SKM-1 treated with dmso at 0.1 percent for 144 hours (cell line): ENCODE results near the gene SYNGR3.
"Not testable (repeated sequence)": the region's sequence is repeated elsewhere in the genome, so short reads cannot be mapped to it uniquely, and the experiment has no call there.

ENCODE experiments used
- DNase-seq: peaks from one replicate; lab custom pipeline; 2025; ENCODE audit not compliant: unreplicated experiment; lab: John Stamatoyannopoulos, UW

The SYNGR3 gene

GRCh38 chr16:1958715-1959268 is 31.0 kb upstream of the SYNGR3 start:
- no peak for DNase-seq

DNA sequence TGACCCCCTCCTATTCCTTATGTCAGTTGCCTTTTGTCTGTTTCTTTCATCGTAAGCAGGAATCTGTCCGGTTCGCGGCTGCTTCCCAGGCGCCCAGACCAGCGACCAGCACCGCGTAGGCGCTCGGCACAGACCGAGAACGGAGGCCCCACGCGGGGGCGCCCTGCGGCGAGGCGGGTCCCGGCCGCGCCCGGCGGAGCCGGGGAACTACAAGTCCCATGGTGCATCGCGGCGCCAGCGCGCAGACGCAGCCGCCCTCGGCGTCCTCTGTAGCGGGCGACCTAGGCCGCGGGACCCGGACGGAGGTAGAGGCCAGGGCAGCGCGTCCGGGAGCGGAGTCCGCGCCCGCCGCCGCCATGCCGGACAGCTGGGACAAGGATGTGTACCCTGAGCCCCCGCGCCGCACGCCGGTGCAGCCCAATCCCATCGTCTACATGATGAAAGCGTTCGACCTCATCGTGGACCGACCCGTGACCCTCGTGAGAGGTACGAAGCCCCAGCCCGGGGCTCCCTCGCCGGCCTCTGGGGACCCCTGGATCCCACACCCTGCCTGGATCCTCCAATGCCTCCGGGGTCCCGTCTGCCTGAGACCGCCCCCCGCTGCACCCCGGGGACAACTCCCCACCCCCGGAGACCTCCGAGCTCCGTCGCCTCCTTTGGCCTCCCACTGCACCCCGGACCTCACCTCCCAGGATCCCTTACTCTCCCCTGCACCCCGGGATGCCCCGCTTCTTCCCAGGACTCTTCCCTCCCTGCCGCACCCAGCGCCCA is 30.3 kb upstream of the SYNGR3 start, which contains the start of gene NDUFB10:
Gene NDUFB10 (plus strand): TSS at position 270 of the 771 bp plus-strand sequence. CDS start 87 bp downstream, at position 357.
- peak; percentile 82 for DNase-seq

DNA sequence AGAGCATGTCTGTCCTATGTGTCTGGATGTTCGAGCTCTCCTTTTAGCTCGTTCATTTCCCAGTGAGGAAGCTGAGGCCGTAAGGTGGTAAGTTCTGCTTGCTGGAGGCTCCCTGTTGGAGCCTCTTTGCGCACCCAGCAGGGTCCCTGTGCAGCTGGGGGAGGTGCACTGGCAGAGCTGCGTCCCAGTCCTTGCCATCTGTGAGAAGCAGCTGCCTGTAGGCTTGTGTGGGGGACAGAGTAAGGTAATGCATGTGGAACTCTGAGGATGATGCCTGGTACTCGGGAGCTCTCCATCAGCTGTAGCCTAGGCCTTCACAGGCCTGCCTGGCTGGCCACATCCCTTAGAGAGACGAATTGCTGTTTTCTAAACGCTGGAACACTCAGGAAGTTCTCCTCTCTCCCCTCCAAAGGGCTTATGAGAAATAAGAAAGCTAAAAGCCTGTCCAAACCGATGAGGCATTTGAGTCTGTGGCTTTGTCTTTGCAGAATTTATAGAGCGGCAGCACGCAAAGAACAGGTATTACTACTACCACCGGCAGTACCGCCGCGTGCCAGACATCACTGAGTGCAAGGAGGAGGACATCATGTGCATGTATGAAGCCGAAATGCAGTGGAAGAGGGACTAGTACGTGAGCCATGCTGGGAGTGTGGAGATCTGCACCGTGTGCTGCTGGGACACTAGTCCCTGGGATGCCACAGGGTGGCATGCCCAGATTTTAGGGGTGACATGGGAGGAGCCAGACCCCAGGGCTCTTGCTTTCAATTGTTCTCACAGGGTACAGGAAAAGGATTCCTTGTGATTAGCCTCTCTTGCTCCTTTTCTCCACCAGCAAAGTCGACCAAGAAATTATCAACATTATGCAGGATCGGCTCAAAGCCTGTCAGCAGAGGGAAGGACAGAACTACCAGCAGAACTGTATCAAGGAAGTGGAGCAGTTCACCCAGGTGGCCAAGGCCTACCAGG is 28.8 kb upstream of the SYNGR3 start:
- DNase-seq, result peak; percentile 29

- DNase-seq, result no peak
These were observed 28.1 kb upstream of the SYNGR3 start for GRCh38 chr16:1961651-1962067.

DNA sequence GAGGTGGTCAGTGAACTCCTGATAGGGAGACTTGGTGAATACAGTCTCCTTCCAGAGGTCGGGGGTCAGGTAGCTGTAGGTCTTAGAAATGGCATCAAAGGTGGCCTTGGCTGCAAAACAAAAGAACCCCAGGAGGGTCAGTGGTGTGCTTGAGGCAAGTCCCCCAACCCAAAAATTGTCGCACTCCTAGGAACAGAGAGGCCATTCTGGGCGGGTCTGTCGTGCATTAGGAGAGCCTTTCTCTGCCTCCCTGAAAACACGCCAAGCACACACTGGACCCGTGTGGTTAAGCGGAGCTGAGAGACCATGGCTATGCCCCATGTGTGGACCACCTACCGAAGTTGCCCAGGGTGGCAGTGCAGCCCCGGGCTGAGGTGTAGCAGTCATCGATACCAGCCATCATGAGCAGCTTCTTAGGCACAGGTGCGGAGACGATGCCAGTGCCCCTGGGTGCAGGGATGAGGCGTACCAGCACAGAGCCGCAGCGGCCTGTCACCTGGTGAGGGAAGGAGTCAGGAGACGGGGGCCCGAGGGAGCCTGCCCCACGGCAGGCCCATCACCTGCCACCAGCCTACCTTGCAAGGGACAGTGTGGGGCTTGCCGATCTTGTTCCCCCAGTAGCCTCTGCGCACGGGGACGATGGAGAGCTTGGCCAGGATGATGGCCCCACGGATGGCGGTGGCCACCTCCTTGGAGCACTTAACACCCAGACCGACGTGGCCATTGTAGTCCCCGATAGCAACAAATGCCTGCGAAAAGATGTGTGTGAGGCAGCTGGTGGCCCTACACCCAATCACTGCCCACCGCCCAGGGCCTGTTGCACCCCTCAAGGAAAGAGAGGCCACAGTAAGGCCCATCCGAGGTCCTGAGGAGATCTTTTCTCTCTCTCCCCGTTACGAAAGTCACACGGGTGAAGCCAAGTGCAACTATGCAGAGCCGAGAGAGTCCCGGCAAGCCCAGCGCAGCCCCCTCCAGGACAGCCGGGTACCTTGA is 27.3 kb upstream of the SYNGR3 start:
- not testable (repeated sequence) for DNase-seq

- DNase-seq, result no peak
These were observed 25.8 kb upstream of the SYNGR3 start for GRCh38 chr16:1963806-1964505.

DNA sequence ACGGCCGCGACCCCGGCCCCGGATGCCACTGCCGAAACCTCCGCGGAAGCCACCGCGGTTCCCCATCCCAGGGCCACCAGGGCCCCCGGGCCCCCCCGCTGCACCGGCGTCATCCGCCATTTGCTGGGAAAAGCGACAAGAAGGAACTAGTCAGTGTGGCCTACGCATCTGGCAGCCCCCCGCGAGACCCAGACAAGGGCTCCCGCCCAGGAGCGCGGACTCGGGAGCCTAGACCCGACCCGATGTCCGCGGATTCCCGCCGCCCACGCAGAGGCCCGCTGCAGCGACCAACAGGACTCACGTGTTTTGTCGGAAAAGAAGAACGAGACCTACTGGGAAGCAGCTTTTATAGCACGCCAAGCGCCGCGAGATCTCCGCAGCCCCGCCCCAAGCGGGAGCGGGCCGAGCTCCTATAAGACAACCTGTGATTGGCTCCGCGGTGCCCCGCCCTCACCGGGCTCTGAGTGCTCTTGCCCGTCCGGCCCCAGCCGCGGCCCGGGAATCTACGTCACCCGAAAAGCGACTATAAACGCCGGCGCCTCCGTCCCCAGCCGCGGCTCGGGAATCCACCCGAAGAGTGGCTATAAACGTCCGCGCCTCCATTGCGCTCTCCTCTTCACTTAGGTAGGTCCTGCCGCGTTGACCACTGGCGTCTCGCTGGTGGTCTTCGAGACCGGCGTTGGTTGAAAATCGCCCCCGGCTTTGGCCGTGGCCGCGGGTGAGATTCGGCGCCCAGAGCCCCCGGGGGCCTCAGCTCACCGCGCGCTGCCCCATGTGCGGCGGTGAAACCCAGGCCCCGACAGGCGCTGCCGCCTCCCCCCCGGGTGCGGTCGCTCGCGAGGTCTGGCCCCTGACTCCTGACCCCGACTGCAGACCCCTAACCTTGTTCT is 25.0 kb upstream of the SYNGR3 start, which contains the start of gene RPS2:
Gene RPS2 (minus strand): TSS at position 321 of the 890 bp plus-strand sequence. CDS start 201 bp downstream, at position 120.
- DNase-seq, result peak; percentile 98

DNA sequence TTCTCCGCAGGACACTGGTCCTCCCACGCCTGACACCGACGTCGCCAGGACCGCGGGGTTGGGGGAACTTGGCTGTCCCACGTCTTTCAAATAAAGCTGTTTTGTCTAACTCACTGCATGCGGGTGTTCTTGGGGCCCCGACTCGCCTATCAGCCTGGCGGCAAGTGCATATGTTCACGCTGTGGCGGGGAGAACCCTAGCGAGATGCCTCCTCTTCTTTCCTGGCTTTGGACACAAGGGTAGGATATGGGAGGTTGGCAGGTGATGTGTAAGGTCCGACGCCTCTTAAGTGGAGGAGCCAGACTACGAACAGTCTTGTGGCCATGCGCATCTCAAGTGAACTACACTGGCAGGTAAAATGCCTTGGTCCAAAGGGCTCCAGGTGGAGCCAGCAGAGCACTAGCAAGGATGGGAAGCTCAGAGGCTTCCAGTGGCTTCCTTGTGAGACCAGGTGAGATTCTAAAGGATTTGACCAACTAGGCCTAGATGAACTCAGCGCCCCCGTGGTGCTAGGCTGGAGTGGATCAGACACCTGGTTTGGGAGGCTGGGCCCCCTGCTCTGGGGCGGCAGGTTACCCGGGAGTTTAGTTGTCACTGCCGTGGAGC is 24.3 kb upstream of the SYNGR3 start:
- DNase-seq, result no peak

DNA sequence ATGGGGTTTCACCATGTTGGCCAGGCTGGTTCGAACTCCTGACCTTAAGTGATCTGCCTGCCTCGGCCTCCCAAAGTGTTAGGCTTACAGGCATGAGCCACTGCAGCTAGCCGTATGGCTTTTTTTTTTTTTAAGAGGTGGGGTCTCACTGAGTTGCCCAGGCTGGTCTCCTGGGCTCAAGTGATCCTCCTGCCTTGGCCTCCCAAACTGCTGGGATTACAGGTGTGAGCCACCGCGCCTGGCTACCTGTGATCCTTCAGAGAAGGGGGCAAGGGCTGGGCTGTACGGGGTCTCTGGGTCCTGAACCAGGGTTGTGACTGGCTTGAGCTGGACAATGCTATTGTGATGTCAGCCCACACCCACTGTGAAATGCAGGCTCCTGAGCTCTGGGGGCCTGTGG is 23.3 kb upstream of the SYNGR3 start, which contains the start of gene RNF151:
Gene RNF151 (plus strand): TSS at position 397 of the 400 bp plus-strand sequence. CDS start 26 bp downstream, outside the sequence.
- DNase-seq, result no peak

- no peak for DNase-seq
These were observed 21.4 kb upstream of the SYNGR3 start for GRCh38 chr16:1968146-1968953.

DNA sequence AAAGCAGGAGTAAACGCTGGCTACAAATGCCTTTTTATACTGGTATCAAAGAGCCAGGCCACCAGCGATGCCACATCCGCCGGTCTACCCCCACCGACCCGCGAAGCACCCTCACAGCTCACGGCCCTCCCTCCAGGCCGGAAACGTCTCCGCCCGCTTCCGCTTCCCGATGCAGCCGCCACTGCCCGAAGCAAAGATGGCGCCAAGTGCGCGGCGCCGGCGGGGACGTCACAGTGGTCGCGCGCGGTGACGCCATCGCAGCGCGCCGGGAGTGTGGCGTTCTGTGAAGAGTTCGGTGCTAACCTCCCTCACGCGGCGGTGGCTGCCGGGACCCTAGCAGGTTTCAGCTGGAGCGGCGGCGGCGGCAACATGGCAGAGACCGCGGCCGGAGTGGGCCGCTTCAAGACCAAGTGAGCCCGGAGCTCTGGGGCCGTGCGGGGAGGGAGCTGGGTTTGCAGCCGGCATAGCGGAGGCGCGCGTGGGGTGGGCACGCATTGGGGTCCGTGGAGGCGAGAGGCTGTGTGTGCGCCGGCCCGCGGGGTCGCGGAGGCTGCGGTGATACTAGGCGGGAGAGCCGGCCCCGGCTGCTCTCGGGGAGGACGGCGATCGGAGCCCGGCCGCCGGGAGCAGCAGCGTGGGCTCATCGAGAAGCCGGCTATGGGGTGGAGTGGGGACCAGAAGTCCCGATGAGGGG is 17.8 kb upstream of the SYNGR3 start, which contains the start of gene TBL3:
Gene TBL3 (plus strand): TSS at position 258 of the 694 bp plus-strand sequence. CDS start 112 bp downstream, at position 370.
- DNase-seq, result peak; percentile 87

- no peak for DNase-seq
These were observed 17.3 kb upstream of the SYNGR3 start for GRCh38 chr16:1972490-1972877.

GRCh38 chr16:1973461-1974156 is 16.2 kb upstream of the SYNGR3 start:
- DNase-seq, result no peak

DNA sequence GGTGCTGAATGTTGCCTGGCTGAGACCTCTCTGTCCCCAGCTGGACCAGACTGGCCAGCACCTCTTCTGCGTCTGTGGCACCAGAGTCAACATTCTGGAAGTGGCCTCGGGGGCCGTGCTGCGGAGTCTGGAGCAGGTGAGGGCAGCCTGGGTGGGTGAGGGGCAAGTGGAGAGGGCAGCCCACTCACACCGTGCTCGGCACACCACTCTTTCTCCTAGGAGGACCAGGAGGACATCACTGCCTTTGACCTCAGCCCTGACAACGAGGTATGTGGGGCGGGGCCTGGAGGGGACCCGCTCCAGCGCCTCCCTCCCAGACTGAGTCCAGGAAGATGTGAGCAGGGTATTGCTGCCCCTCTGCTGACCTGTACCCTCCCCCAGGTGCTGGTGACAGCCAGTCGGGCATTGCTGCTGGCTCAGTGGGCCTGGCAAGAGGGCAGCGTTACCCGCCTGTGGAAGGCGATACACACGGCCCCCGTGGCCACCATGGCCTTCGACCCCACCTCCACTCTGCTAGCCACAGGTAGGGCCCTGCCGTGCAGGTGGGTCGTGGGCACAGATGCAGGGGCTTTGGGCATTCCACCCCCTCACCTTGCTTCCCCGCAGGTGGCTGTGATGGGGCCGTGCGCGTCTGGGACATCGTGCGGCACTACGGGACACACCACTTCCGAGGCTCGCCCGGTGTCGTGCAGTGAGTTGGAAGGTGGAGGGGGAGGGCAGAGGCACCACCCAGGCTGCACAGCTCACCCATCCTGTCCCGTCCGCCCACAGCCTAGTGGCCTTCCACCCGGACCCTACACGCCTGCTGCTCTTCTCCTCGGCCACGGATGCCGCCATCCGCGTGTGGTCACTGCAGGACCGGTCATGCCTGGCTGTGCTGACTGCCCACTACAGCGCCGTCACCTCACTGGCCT is 15.4 kb upstream of the SYNGR3 start:
- DNase-seq, result no peak
